Gastroesophageal sphincter (tissue), 4 donors: ENCODE data around the gene AIG1. TPM values are rescaled to one million over a fixed set of nuclear protein-coding genes. Genes with fewer than 3 reads are reported as not detected.

Experiments used
- ATAC-seq: fragments of 150-250 bp; one replicate; pipeline ENCODE4 v1.9.1; 2016; ENCODE audit warnings: mild to moderate bottlenecking, moderate library complexity
- H3K27ac ChIP-seq, 4 donors: fragments of 200-600 bp; sonication (generic) in 3 of 4; 1 replicate in 3 of 4; 2 replicates in 1 of 4; pipeline ENCODE4 v1.5.1; 2016 to 2019
- H3K27me3 ChIP-seq: fragments of 200-600 bp; sonication (generic); one replicate; pipeline ENCODE4 v1.5.1; 2019
- H3K36me3 ChIP-seq, 2 donors: fragments of 200-600 bp; sonication (generic); one replicate each; pipeline ENCODE4 v1.5.1; 2019; ENCODE audit warnings: control low read depth in 1 of 2
- H3K4me1 ChIP-seq, 3 donors: fragments of 200-600 bp; sonication (generic); 1 replicate in 2 of 3; 2 replicates in 1 of 3; pipeline ENCODE4 v1.5.1; 2016 to 2019; ENCODE audit warnings: control low read depth in 2 of 3
- H3K4me3 ChIP-seq, 2 donors: fragments of 200-600 bp; sonication (generic); one replicate each; pipeline ENCODE4 v1.5.1; 2019; ENCODE audit warnings: mild to moderate bottlenecking in 1 of 2, moderate library complexity in 1 of 2
- H3K9me3 ChIP-seq, 3 donors: fragments of 200-600 bp; sonication (generic); one replicate each; pipeline ENCODE4 v1.5.1; 2017 to 2019; ENCODE audit warnings: control low read depth in 2 of 3
- EP300 ChIP-seq: sonication (generic); formaldehyde crosslinking; IDR thresholded peaks from one replicate; pipeline ENCODE4 v1.6.1; 2017; ENCODE audit warnings: antibody characterized with exemption, mild to moderate bottlenecking
- POLR2A ChIP-seq, 2 donors: fragments of 450-650 bp; IDR thresholded peaks; one replicate each; pipeline ENCODE4 v1.6.1; 2017; ENCODE audit warnings: antibody characterized with exemption in 2 of 2, mild to moderate bottlenecking in 2 of 2, moderate library complexity in 1 of 2
- POLR2AphosphoS5 ChIP-seq: sonication (generic); formaldehyde crosslinking; IDR thresholded peaks from one replicate; pipeline ENCODE4 v1.6.1; 2017; ENCODE audit warnings: antibody characterized with exemption
- WGBS, 2 donors: methylation state at CpG; one replicate each; pipeline ENCODE4 v1.1.5; 2018; ENCODE audit warnings: low coverage in 1 of 2; 5-methylcytosine and 5-hydroxymethylcytosine counted together
- total RNA-seq, 4 donors: library from RNA; depleted of rRNA; stranded (reverse); fragments of >200 nt; gene quantifications; one replicate each; pipeline ENCODE4 v1.1.0, GENCODE V29; 2016
- TF ChIP-seq, protein P1 (sequence below), 4 experiments: fragments of 200-600 bp in 2 of 4; fragments of 450-650 bp in 2 of 4; sonication (generic) in 1 of 4; IDR thresholded peaks; one replicate each; pipeline ENCODE4 v1.5.1; 2017 to 2019; ENCODE audit warnings: antibody characterized with exemption in 4 of 4, mild to moderate bottlenecking in 2 of 4, moderate library complexity in 2 of 4

Gene AIG1
- total RNA-seq, 4 donors from 2014 or later: 24.0 to 42.0 (median 31.5) TPM

DNA sequence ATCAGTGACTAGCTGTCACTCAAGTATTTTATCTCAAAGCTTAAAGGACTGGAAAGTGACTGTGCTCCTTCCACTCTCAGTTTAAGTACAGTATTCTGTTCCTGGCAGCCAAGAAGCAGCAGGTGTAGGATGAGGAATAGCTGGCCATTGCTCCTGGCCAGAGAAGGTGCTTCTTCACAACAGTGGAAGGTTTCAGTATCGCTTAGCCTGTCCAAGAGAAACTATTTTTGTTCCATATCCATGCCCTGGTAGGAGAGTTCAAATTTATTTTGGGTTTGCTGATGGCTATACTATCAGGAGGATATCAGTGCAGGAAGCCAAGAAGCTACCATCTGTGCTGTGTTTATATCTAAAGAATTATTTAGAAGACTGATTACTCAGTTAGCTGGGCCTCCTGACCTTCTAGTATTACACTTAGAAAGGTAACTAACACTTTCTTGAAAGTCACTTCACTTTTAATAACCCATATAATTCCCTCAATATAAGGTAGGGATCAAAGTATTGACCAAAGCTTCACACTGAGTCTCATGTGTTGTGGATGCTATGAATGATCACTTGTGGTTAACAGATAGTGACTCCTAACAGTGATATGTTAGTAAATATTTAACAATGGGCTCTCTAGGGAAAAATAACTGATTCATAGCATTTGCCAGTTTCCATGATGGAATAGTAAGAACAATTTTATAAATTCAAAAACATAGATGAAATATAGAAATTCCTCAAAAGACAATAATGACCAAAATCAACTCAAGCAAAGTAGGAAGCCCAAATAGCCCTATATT is 99.9 kb downstream of the AIG1 start:
- H3K4me1 ChIP-seq: peaks cover 0 to 11% (median 0%) of the 10 kb centered on the region in 3 donors
- H3K9me3 ChIP-seq: no peaks in the 10 kb centered on the region
- no peak overlapping the region for H3K4me3 ChIP-seq
- no peak overlapping the region for H3K27ac ChIP-seq
- no peaks in the 10 kb centered on the region for H3K27me3 ChIP-seq
- peaks cover 0 to 5% of the 10 kb centered on the region in 2 donors for H3K36me3 ChIP-seq
- no peak for TF ChIP-seq POLR2A (IDR thresholded peaks at IDR 0.05)
- TF ChIP-seq, protein P1, sequence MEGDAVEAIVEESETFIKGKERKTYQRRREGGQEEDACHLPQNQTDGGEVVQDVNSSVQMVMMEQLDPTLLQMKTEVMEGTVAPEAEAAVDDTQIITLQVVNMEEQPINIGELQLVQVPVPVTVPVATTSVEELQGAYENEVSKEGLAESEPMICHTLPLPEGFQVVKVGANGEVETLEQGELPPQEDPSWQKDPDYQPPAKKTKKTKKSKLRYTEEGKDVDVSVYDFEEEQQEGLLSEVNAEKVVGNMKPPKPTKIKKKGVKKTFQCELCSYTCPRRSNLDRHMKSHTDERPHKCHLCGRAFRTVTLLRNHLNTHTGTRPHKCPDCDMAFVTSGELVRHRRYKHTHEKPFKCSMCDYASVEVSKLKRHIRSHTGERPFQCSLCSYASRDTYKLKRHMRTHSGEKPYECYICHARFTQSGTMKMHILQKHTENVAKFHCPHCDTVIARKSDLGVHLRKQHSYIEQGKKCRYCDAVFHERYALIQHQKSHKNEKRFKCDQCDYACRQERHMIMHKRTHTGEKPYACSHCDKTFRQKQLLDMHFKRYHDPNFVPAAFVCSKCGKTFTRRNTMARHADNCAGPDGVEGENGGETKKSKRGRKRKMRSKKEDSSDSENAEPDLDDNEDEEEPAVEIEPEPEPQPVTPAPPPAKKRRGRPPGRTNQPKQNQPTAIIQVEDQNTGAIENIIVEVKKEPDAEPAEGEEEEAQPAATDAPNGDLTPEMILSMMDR (IDR thresholded peaks at IDR 0.05): no peak
- no peak for TF ChIP-seq POLR2AphosphoS5
- TF ChIP-seq EP300: no peak
- 36% methylated on average over 1 of the region's 1 CpG; no CpG with 5 or more reads in 1 of the 2 donors for WGBS, 2 donors
- no peak for ATAC-seq

DNA sequence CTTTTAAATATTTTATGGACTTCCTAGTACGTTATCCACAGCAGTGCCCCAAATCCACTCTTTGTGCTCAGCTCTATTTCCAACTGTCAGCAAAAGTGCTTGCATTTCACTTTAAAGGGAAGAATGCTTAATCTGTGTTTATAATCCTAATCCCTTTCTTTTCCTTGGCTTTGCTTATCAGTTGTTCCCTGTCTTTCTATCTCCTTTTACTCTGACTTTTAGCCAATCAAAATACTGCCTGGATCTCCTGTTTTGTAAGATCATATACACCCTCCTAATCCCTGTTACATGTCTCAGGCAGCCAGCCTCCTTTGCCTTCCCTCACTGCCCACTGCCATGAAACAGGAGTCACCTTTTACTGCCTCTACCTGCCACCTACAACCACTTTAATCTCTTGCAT is 102.9 kb downstream of the AIG1 start:
- WGBS, 2 donors: 0 to 100% methylated on average over 1 of the region's 1 CpG
- peaks cover 0 to 19% of the 10 kb centered on the region in 2 donors for H3K36me3 ChIP-seq
- no peak overlapping the region for H3K27ac ChIP-seq
- peaks cover 0 to 5% (median 0%) of the 10 kb centered on the region in 3 donors for H3K4me1 ChIP-seq
- no peak for TF ChIP-seq EP300
- TF ChIP-seq, protein P1 (IDR thresholded peaks at IDR 0.05): no peak
- TF ChIP-seq POLR2AphosphoS5: no peak
- TF ChIP-seq POLR2A (IDR thresholded peaks at IDR 0.05): no peak
- no peaks in the 10 kb centered on the region for H3K9me3 ChIP-seq
- no peak for ATAC-seq
- no peaks in the 10 kb centered on the region for H3K27me3 ChIP-seq
- no peak overlapping the region for H3K4me3 ChIP-seq

DNA sequence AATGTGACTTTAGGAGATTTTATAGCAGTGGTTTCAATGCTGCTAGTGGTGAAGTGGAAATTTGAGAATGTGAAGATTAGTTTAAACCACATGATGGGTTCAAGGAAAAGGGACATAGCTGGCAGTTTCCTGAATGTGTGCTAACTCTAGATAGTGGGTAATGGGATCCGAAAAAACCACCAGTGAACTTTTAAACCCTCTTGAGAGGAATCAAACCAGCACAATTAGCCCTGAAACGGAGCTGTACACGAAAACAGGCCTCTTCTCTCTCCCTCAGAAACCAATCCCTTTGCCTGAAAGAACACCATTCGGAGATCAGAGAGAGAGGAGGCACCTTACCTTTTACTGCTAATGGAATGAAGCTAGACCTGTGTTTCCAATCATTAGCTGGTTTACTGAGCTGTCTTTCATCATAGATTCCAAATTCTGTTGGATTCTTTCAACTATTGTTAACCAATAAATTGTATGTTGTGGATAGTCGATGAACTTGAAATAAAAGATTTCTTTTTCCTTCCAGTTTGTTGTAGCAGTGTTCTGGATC is 103.9 kb downstream of the AIG1 start:
- peaks cover 0 to 19% of the 10 kb centered on the region in 2 donors for H3K36me3 ChIP-seq
- H3K4me3 ChIP-seq: no peak overlapping the region
- WGBS, 2 donors: 80 to 93% methylated on average over 3 to 5 of the region's 5 CpGs
- ATAC-seq: no peak
- TF ChIP-seq EP300: no peak
- no peak for TF ChIP-seq POLR2AphosphoS5
- no peak for TF ChIP-seq POLR2A (IDR thresholded peaks at IDR 0.05)
- H3K9me3 ChIP-seq: no peaks in the 10 kb centered on the region
- H3K4me1 ChIP-seq: peaks cover 0 to 5% (median 0%) of the 10 kb centered on the region in 3 donors
- no peak overlapping the region for H3K27ac ChIP-seq
- no peaks in the 10 kb centered on the region for H3K27me3 ChIP-seq

DNA sequence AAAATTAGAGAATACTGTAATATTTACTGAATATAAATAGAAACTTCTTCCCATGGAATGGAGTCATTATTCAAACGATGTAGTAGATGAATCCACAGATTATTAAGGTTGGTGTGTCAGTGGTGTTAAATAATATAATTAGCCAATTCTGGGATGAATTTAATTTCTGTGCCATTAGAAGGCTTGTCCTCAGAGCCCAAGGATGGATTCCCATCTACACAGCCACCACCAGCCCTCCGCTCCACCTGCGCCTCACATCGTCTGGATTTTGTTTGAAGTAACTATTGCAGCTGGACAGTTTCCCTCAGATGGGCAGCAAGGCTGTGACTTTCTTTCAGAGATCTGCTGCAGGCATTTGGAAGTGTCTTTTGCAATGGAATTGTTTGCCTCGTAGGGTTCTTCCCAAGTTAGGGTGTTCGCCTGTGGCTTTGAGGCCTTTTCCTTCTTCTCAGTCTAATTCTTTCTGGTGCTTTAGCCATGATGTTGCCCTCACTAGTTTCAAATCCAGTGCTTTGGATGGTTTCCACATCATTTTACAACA is 104.7 kb downstream of the AIG1 start:
- no peak for TF ChIP-seq POLR2AphosphoS5
- no peak for TF ChIP-seq POLR2A (IDR thresholded peaks at IDR 0.05)
- TF ChIP-seq EP300: no peak
- TF ChIP-seq, protein P1 (IDR thresholded peaks at IDR 0.05): no peak
- Histone ChIP-seq H3K27ac (no peak overlapping the region), H3K9me3 (no peaks in the 10 kb centered on the region), H3K4me1 (peaks cover 0 to 3% (median 0%) of the 10 kb centered on the region in 3 donors), H3K27me3 (no peaks in the 10 kb centered on the region), H3K4me3 (no peak overlapping the region), H3K36me3 (peaks cover 0 to 19% of the 10 kb centered on the region in 2 donors)
- 94 to 98% methylated on average over 6 of the region's 6 CpGs for WGBS, 2 donors
- no peak for ATAC-seq

DNA sequence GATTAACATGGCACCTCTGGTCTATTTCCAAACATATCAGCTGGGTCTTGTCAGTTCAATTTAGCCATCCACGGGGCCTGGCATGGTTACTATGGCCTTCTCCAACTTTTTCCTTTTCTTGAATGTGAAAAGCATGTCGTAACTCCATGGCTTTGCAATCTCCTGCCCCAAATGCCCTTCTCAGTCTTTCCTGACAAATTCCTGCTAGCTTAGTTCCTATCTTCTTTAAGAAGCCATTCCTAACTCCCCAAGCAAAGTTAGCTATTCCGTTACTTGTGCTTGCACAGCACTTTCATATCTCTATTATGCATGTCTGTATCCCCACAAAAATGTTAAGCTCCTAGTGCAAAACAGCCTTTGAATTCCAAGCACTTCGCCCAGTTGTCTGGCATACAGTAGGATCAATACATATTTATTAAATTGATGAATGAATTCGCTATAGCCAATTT is 105.6 kb downstream of the AIG1 start:
- H3K4me1 ChIP-seq: no peaks in the 10 kb centered on the region
- no peak overlapping the region for H3K4me3 ChIP-seq
- no peaks in the 10 kb centered on the region for H3K27me3 ChIP-seq
- H3K27ac ChIP-seq: no peak overlapping the region
- H3K9me3 ChIP-seq: no peaks in the 10 kb centered on the region
- TF ChIP-seq POLR2AphosphoS5: no peak
- TF ChIP-seq, protein P1 (IDR thresholded peaks at IDR 0.05): no peak
- TF ChIP-seq EP300: no peak
- no peak for TF ChIP-seq POLR2A (IDR thresholded peaks at IDR 0.05)
- no peak for ATAC-seq
- 92 to 94% methylated on average over 5 of the region's 5 CpGs for WGBS, 2 donors
- H3K36me3 ChIP-seq: peaks cover 0 to 19% of the 10 kb centered on the region in 2 donors
